ENCODE measurements around the gene LCN10. TPM values are rescaled to one million over a fixed set of nuclear protein-coding genes. Genes with fewer than 3 reads are reported as not detected.

Gene LCN10
- total and polyA plus RNA-seq, 10 of the 15 experiments (the other 5 are each of a cell fraction or from before 2014, with no cell fraction given) = 0.06 to 1.3 (median 0.21) TPM; not detected in 1

- POLR2A ChIA-PET = no interaction called here
- no peaks in the 10 kb centered on the region for H4K20me1 ChIP-seq (ENCODE audit: control insufficient read depth, insufficient read depth)
- ATAC-seq (no peak; the same call in 2 of the 3 replicates), DNase-seq (ENCODE audit: low read depth, low spot score) (no peak), FAIRE-seq (no peak)
- no peaks in the 10 kb centered on the region for H3K9me3 ChIP-seq (replicated peaks; ENCODE audit: control insufficient read depth, insufficient read depth, low read length)
- intact Hi-C loops (cut with micrococcal nuclease; ENCODE audit: unreplicated experiment) = no loop called here
- no peaks in the 10 kb centered on the region for H3K4me1 ChIP-seq (ENCODE audit: control insufficient read depth, insufficient read depth, low read length)
- peaks cover 2 to 7% of the 10 kb centered on the region in 2 experiments for H3K27me3 ChIP-seq (replicated peaks in 1 of 2; ENCODE audit: control insufficient read depth in 2 of 2, insufficient read depth in 2 of 2, low read length in 1 of 2)
- no peak overlapping the region for H3K27ac ChIP-seq (ENCODE audit: control insufficient read depth, insufficient read depth)
- H2AFZ ChIP-seq (ENCODE audit: control insufficient read depth, low read depth, low read length) = no peak overlapping the region
- H3K9ac ChIP-seq (ENCODE audit: control insufficient read depth, insufficient read depth, low read length) = no peak overlapping the region
- no peak overlapping the region for H3K4me2 ChIP-seq (ENCODE audit: control insufficient read depth, insufficient read depth)
- 10% methylated on average over 17 of the region's 17 CpGs for WGBS (ENCODE audit: insufficient coverage, insufficient replicate concordance, low lambda C conversion rate, missing lambda C conversion rate)
- no peak overlapping the region for H3K4me3 ChIP-seq
- CTCF ChIA-PET = interaction anchor here (1.7 kb wide), 1 partner anchor 13 kb away, joined by 8 read pairs; no protein-coding TSS in a partner anchor
- in situ Hi-C loops (cut with MboI) = no loop called here
- no peaks in the 10 kb centered on the region for H3K79me2 ChIP-seq (ENCODE audit: control insufficient read depth, insufficient read depth, low read length)
- no peaks in the 10 kb centered on the region for H3K36me3 ChIP-seq (ENCODE audit: control insufficient read depth in 2 of 2, insufficient read depth in 2 of 2, low read length in 1 of 2)
- BruUV-seq (replicated peaks) = no TSS peak
- SMC1A ChIA-PET (ENCODE audit: uncharacterized antibody, unreplicated experiment) = no interaction called here
- RAD21 ChIA-PET (ENCODE audit: unreplicated experiment) = no interaction called here
- TF ChIP-seq SUPT20H (IDR thresholded peaks at IDR 0.05; ENCODE audit: borderline replicate concordance, control insufficient read depth, low read depth, low read length) = no peak
- TF ChIP-seq MEF2B (IDR thresholded peaks at IDR 0.05; ENCODE audit: partially characterized antibody, poor library complexity, severe bottlenecking) = no peak
- no peak for TF ChIP-seq CREM (IDR thresholded peaks at IDR 0.05; ENCODE audit: low read depth)
- no peak for TF ChIP-seq HDAC2 (IDR thresholded peaks at IDR 0.05)
- TF ChIP-seq POLR2A (IDR thresholded peaks at IDR 0.05; ENCODE audit: low read depth, low read length) = no peak
- no peak for TF ChIP-seq ATF2 (IDR thresholded peaks at IDR 0.05; ENCODE audit: low read length)
- no peak for TF ChIP-seq DPF2 (IDR thresholded peaks at IDR 0.05)
- TF ChIP-seq HCFC1 (IDR thresholded peaks at IDR 0.05; ENCODE audit: low read length) = no peak
- TF ChIP-seq USF2 (IDR thresholded peaks at IDR 0.05; ENCODE audit: borderline replicate concordance, low read depth, low read length) = no peak
- TF ChIP-seq RUNX3 (IDR thresholded peaks at IDR 0.05; ENCODE audit: low read length) = no peak
- TF ChIP-seq RELB (IDR thresholded peaks at IDR 0.05; ENCODE audit: low read depth) = no peak
- no peak for TF ChIP-seq ZBTB33 (IDR thresholded peaks at IDR 0.05)
- no peak for TF ChIP-seq BHLHE40 (IDR thresholded peaks at IDR 0.05; ENCODE audit: borderline replicate concordance in 1 of 2, low read depth in 2 of 2, low read length in 1 of 2)
- TF ChIP-seq NFIC (IDR thresholded peaks at IDR 0.05; ENCODE audit: low read depth, low read length) = no peak
- no peak for TF ChIP-seq RFX5 (IDR thresholded peaks at IDR 0.05; ENCODE audit: low read depth, low read length)
- TF ChIP-seq SMAD1 (IDR thresholded peaks at IDR 0.05; ENCODE audit: low read depth, partially characterized antibody) = no peak
Measured at GRCh38 chr9:136714096-136714892, 28.4 kb downstream of the LCN10 start.

Data from GM12878 (cell line).